Measurements from ENCODE around the gene LHX8.

DNA sequence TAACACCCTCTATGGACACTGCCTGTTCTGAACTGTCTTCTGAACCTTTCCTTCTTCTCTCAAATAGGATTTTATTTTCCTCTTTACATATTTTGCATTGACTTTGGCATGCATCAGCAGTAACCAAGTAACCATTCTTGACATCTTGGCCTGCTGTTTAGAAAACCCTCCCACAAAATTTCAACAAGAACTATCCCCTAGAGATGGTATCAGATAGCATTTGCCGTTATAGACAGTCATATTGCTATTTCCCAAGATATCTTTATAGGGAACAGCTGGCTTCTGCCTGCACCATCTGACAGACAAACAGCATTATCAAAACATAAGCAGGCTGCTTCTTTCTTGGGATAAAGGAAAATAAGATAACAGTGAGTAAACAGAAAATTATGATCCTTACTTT, 54.7 kb downstream of the LHX8 start:
- TF ChIP-seq, protein P1, sequence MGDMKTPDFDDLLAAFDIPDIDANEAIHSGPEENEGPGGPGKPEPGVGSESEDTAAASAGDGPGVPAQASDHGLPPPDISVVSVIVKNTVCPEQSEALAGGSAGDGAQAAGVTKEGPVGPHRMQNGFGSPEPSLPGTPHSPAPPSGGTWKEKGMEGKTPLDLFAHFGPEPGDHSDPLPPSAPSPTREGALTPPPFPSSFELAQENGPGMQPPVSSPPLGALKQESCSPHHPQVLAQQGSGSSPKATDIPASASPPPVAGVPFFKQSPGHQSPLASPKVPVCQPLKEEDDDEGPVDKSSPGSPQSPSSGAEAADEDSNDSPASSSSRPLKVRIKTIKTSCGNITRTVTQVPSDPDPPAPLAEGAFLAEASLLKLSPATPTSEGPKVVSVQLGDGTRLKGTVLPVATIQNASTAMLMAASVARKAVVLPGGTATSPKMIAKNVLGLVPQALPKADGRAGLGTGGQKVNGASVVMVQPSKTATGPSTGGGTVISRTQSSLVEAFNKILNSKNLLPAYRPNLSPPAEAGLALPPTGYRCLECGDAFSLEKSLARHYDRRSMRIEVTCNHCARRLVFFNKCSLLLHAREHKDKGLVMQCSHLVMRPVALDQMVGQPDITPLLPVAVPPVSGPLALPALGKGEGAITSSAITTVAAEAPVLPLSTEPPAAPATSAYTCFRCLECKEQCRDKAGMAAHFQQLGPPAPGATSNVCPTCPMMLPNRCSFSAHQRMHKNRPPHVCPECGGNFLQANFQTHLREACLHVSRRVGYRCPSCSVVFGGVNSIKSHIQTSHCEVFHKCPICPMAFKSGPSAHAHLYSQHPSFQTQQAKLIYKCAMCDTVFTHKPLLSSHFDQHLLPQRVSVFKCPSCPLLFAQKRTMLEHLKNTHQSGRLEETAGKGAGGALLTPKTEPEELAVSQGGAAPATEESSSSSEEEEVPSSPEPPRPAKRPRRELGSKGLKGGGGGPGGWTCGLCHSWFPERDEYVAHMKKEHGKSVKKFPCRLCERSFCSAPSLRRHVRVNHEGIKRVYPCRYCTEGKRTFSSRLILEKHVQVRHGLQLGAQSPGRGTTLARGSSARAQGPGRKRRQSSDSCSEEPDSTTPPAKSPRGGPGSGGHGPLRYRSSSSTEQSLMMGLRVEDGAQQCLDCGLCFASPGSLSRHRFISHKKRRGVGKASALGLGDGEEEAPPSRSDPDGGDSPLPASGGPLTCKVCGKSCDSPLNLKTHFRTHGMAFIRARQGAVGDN (IDR thresholded peaks at IDR 0.05): no peak
- TF ChIP-seq, protein P2, sequence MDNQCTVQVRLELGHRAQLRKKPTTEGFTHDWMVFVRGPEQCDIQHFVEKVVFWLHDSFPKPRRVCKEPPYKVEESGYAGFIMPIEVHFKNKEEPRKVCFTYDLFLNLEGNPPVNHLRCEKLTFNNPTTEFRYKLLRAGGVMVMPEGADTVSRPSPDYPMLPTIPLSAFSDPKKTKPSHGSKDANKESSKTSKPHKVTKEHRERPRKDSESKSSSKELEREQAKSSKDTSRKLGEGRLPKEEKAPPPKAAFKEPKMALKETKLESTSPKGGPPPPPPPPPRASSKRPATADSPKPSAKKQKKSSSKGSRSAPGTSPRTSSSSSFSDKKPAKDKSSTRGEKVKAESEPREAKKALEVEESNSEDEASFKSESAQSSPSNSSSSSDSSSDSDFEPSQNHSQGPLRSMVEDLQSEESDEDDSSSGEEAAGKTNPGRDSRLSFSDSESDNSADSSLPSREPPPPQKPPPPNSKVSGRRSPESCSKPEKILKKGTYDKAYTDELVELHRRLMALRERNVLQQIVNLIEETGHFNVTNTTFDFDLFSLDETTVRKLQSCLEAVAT (IDR thresholded peaks at IDR 0.05): no peak
- TF ChIP-seq TARDBP (IDR thresholded peaks at IDR 0.05; ENCODE audit: borderline replicate concordance) (no peak), POLR2A (IDR thresholded peaks at IDR 0.05; ENCODE audit: low read depth, low read length) (no peak), MTA3 (IDR thresholded peaks at IDR 0.05; ENCODE audit: borderline replicate concordance, low read length) (no peak), NFYA (IDR thresholded peaks at IDR 0.05; ENCODE audit: borderline replicate concordance, low read depth, low read length) (no peak), NFIC (IDR thresholded peaks at IDR 0.05; ENCODE audit: low read depth, low read length) (no peak), EZH2 (IDR thresholded peaks at IDR 0.05; ENCODE audit: borderline replicate concordance, control insufficient read depth, low read depth, low read length) (no peak), NRF1 (conservative IDR thresholded peaks at IDR 0.05; ENCODE audit: low read depth, low read length) (no peak), EP300 (IDR thresholded peaks at IDR 0.05; ENCODE audit: borderline replicate concordance in 1 of 2, control insufficient read depth in 1 of 2, low read depth in 2 of 2, low read length in 2 of 2) (no peak)
- TF ChIP-seq, protein P3, sequence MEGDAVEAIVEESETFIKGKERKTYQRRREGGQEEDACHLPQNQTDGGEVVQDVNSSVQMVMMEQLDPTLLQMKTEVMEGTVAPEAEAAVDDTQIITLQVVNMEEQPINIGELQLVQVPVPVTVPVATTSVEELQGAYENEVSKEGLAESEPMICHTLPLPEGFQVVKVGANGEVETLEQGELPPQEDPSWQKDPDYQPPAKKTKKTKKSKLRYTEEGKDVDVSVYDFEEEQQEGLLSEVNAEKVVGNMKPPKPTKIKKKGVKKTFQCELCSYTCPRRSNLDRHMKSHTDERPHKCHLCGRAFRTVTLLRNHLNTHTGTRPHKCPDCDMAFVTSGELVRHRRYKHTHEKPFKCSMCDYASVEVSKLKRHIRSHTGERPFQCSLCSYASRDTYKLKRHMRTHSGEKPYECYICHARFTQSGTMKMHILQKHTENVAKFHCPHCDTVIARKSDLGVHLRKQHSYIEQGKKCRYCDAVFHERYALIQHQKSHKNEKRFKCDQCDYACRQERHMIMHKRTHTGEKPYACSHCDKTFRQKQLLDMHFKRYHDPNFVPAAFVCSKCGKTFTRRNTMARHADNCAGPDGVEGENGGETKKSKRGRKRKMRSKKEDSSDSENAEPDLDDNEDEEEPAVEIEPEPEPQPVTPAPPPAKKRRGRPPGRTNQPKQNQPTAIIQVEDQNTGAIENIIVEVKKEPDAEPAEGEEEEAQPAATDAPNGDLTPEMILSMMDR (IDR thresholded peaks at IDR 0.05 in 2 of 3, conservative IDR thresholded peaks at IDR 0.05 in 1 of 3; ENCODE audit: control insufficient read depth in 2 of 3, extremely low read depth in 1 of 3, insufficient read depth in 1 of 3, low read depth in 3 of 3, low read length in 3 of 3): no peak
- TF ChIP-seq, protein P4, sequence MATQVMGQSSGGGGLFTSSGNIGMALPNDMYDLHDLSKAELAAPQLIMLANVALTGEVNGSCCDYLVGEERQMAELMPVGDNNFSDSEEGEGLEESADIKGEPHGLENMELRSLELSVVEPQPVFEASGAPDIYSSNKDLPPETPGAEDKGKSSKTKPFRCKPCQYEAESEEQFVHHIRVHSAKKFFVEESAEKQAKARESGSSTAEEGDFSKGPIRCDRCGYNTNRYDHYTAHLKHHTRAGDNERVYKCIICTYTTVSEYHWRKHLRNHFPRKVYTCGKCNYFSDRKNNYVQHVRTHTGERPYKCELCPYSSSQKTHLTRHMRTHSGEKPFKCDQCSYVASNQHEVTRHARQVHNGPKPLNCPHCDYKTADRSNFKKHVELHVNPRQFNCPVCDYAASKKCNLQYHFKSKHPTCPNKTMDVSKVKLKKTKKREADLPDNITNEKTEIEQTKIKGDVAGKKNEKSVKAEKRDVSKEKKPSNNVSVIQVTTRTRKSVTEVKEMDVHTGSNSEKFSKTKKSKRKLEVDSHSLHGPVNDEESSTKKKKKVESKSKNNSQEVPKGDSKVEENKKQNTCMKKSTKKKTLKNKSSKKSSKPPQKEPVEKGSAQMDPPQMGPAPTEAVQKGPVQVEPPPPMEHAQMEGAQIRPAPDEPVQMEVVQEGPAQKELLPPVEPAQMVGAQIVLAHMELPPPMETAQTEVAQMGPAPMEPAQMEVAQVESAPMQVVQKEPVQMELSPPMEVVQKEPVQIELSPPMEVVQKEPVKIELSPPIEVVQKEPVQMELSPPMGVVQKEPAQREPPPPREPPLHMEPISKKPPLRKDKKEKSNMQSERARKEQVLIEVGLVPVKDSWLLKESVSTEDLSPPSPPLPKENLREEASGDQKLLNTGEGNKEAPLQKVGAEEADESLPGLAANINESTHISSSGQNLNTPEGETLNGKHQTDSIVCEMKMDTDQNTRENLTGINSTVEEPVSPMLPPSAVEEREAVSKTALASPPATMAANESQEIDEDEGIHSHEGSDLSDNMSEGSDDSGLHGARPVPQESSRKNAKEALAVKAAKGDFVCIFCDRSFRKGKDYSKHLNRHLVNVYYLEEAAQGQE (IDR thresholded peaks at IDR 0.05; ENCODE audit: low read depth, low read length): no peak
- TF ChIP-seq, protein P5, sequence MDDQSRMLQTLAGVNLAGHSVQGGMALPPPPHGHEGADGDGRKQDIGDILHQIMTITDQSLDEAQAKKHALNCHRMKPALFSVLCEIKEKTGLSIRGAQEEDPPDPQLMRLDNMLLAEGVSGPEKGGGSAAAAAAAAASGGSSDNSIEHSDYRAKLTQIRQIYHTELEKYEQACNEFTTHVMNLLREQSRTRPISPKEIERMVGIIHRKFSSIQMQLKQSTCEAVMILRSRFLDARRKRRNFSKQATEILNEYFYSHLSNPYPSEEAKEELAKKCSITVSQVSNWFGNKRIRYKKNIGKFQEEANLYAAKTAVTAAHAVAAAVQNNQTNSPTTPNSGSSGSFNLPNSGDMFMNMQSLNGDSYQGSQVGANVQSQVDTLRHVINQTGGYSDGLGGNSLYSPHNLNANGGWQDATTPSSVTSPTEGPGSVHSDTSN (IDR thresholded peaks at IDR 0.05; ENCODE audit: insufficient replicate concordance, low read depth, low read length): no peak
